Gastroesophageal sphincter (tissue), 4 donors: ENCODE data around the gene STPG2. TPM values are rescaled to one million over a fixed set of nuclear protein-coding genes. Genes with fewer than 3 reads are reported as not detected.

Experiments used
- ATAC-seq: fragments of 150-250 bp; one replicate; pipeline ENCODE4 v1.9.1; 2016; ENCODE audit warnings: mild to moderate bottlenecking, moderate library complexity
- H3K27ac ChIP-seq, 4 donors: fragments of 200-600 bp; sonication (generic) in 3 of 4; 1 replicate in 3 of 4; 2 replicates in 1 of 4; pipeline ENCODE4 v1.5.1; 2016 to 2019
- H3K27me3 ChIP-seq: fragments of 200-600 bp; sonication (generic); one replicate; pipeline ENCODE4 v1.5.1; 2019
- H3K36me3 ChIP-seq, 2 donors: fragments of 200-600 bp; sonication (generic); one replicate each; pipeline ENCODE4 v1.5.1; 2019; ENCODE audit warnings: control low read depth in 1 of 2
- H3K4me1 ChIP-seq, 3 donors: fragments of 200-600 bp; sonication (generic); 1 replicate in 2 of 3; 2 replicates in 1 of 3; pipeline ENCODE4 v1.5.1; 2016 to 2019; ENCODE audit warnings: control low read depth in 2 of 3
- H3K4me3 ChIP-seq, 2 donors: fragments of 200-600 bp; sonication (generic); one replicate each; pipeline ENCODE4 v1.5.1; 2019; ENCODE audit warnings: mild to moderate bottlenecking in 1 of 2, moderate library complexity in 1 of 2
- H3K9me3 ChIP-seq, 3 donors: fragments of 200-600 bp; sonication (generic); one replicate each; pipeline ENCODE4 v1.5.1; 2017 to 2019; ENCODE audit warnings: control low read depth in 2 of 3
- EP300 ChIP-seq: sonication (generic); formaldehyde crosslinking; IDR thresholded peaks from one replicate; pipeline ENCODE4 v1.6.1; 2017; ENCODE audit warnings: antibody characterized with exemption, mild to moderate bottlenecking
- POLR2A ChIP-seq, 2 donors: fragments of 450-650 bp; IDR thresholded peaks; one replicate each; pipeline ENCODE4 v1.6.1; 2017; ENCODE audit warnings: antibody characterized with exemption in 2 of 2, mild to moderate bottlenecking in 2 of 2, moderate library complexity in 1 of 2
- POLR2AphosphoS5 ChIP-seq: sonication (generic); formaldehyde crosslinking; IDR thresholded peaks from one replicate; pipeline ENCODE4 v1.6.1; 2017; ENCODE audit warnings: antibody characterized with exemption
- WGBS, 2 donors: methylation state at CpG; one replicate each; pipeline ENCODE4 v1.1.5; 2018; ENCODE audit warnings: low coverage in 1 of 2; 5-methylcytosine and 5-hydroxymethylcytosine counted together
- total RNA-seq, 4 donors: library from RNA; depleted of rRNA; stranded (reverse); fragments of >200 nt; gene quantifications; one replicate each; pipeline ENCODE4 v1.1.0, GENCODE V29; 2016
- TF ChIP-seq, protein P1 (sequence below), 4 experiments: fragments of 200-600 bp in 2 of 4; fragments of 450-650 bp in 2 of 4; sonication (generic) in 1 of 4; IDR thresholded peaks; one replicate each; pipeline ENCODE4 v1.5.1; 2017 to 2019; ENCODE audit warnings: antibody characterized with exemption in 4 of 4, mild to moderate bottlenecking in 2 of 4, moderate library complexity in 2 of 4

STPG2 gene
- total RNA-seq, 4 donors from 2014 or later: 0.13 to 0.62 TPM; not detected in 2

DNA sequence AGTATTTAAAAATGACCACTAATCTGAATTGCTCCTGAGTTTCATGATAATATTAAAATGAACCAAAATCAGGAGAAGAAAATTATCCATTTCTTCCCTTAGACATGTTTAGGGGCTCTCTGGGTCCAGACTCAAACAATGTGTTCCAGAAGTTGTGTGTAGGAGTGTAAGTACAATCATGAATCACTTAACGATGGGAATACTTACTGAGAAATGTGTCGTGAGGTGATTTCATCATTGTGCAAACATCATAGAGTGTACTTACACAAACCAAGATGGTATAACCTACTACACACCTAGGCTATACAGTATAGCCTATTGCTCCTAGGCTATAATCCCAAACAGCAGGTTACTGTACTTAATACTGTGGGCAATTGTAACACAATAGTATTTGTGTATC is 74.8 kb downstream of the STPG2 start:
- no peak overlapping the region for H3K27ac ChIP-seq
- H3K36me3 ChIP-seq: no peaks in the 10 kb centered on the region
- no peak overlapping the region for H3K4me3 ChIP-seq
- TF ChIP-seq POLR2A (IDR thresholded peaks at IDR 0.05) (no peak), POLR2AphosphoS5 (no peak), EP300 (no peak)
- TF ChIP-seq, protein P1, sequence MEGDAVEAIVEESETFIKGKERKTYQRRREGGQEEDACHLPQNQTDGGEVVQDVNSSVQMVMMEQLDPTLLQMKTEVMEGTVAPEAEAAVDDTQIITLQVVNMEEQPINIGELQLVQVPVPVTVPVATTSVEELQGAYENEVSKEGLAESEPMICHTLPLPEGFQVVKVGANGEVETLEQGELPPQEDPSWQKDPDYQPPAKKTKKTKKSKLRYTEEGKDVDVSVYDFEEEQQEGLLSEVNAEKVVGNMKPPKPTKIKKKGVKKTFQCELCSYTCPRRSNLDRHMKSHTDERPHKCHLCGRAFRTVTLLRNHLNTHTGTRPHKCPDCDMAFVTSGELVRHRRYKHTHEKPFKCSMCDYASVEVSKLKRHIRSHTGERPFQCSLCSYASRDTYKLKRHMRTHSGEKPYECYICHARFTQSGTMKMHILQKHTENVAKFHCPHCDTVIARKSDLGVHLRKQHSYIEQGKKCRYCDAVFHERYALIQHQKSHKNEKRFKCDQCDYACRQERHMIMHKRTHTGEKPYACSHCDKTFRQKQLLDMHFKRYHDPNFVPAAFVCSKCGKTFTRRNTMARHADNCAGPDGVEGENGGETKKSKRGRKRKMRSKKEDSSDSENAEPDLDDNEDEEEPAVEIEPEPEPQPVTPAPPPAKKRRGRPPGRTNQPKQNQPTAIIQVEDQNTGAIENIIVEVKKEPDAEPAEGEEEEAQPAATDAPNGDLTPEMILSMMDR (IDR thresholded peaks at IDR 0.05): no peak
- 76 to 82% methylated on average over 2 of the region's 2 CpGs for WGBS, 2 donors
- H3K4me1 ChIP-seq: no peaks in the 10 kb centered on the region
- ATAC-seq: no peak
- H3K9me3 ChIP-seq: peaks cover 0 to 11% (median 0%) of the 10 kb centered on the region in 3 donors
- no peaks in the 10 kb centered on the region for H3K27me3 ChIP-seq

DNA sequence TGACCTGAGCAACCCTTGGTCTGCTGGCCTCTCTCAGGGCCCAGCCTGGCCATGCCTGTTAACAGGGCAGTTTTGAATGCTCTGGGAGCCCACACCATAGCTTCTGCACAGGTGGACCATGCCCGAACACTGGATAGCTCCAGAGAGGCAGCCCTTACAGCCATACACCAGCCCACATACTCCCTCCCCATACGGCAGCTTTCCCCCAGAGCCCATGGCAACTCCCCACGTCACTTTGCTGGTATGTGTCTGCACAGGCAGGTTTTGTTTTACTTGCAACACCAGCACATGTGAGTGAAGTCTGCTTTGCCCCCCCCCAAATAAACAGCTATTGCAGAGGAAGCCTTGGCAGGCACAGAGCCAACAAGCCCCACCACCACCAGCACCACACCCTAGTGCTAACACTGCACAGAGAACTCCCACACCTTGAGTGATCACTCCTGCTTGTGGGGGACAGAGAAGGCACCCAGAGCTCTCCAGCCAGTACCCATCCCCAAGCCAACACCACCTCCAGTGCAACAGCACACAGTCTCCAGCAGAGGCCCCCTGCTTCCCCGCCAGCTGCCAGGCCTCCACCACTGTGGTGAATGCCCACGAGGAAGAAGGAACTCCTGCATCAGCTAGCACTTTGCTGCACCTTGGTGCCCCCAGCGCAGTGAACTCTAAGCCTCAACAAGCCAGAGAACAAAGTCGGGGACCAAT is 87.3 kb downstream of the STPG2 start:
- H3K4me1 ChIP-seq: no peaks in the 10 kb centered on the region
- TF ChIP-seq POLR2A (IDR thresholded peaks at IDR 0.05) (no peak), POLR2AphosphoS5 (no peak), EP300 (no peak)
- TF ChIP-seq, protein P1 (IDR thresholded peaks at IDR 0.05): no peak
- WGBS, 2 donors: 79% methylated on average over 3 of the region's 7 CpGs; no CpG with 5 or more reads in 1 of the 2 donors
- no peak overlapping the region for H3K4me3 ChIP-seq
- no peak overlapping the region for H3K27ac ChIP-seq
- ATAC-seq: no peak
- peaks cover 0 to 13% (median 0%) of the 10 kb centered on the region in 3 donors for H3K9me3 ChIP-seq
- H3K36me3 ChIP-seq: no peaks in the 10 kb centered on the region
- H3K27me3 ChIP-seq: no peaks in the 10 kb centered on the region

DNA sequence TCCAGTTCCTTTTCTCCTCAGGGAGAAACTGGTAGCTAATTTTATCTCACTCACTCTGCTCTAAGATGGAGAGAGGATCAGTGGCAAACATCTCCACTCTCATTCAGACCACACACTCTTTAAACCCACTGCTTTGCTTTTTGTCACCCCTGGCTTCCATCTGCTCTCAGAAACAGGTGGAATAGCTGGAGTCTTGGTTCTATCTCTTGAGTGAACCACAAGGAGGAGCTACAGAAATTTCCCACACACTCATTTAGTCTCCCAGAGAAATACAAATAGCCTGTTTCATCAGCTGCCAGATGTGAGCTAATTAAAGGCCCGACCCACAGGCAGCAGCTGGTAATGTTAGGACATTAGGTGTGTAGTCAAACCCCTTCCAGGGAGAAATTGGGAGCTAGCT is 96.6 kb downstream of the STPG2 start:
- Histone ChIP-seq H3K36me3 (no peaks in the 10 kb centered on the region), H3K27ac (no peak overlapping the region), H3K4me3 (no peak overlapping the region), H3K9me3 (peaks cover 0 to 18% (median 0%) of the 10 kb centered on the region in 3 donors), H3K4me1 (no peaks in the 10 kb centered on the region), H3K27me3 (no peaks in the 10 kb centered on the region)
- no peak for ATAC-seq
- no peak for TF ChIP-seq POLR2AphosphoS5
- TF ChIP-seq POLR2A (IDR thresholded peaks at IDR 0.05): no peak
- TF ChIP-seq, protein P1 (IDR thresholded peaks at IDR 0.05): no peak
- TF ChIP-seq EP300: no peak
- WGBS, 2 donors: 20% methylated on average over 1 of the region's 1 CpG; no CpG with 5 or more reads in 1 of the 2 donors

DNA sequence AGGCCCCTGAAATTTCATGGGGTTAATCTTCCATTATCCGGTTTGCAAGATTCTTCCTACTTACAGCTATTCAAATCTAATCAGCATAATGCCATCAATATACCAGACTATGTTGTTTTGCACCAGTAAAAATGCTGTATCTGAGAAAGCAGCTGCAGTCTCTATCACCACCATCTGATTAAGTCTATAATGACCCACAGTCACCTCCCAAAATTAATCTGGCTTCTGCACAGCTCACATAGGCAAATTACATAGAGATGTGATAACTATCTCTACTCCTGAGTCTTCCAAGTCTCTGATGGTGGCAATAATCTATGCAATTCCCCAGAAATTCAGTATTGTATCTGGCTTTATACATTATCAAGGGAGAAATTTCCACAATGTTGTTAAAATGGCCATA is 113.2 kb downstream of the STPG2 start:
- no peak for ATAC-seq
- Histone ChIP-seq H3K4me3 (no peak overlapping the region), H3K27ac (no peak overlapping the region), H3K9me3 (peaks cover 0 to 6% (median 0%) of the 10 kb centered on the region in 3 donors), H3K4me1 (no peaks in the 10 kb centered on the region), H3K36me3 (no peaks in the 10 kb centered on the region), H3K27me3 (no peaks in the 10 kb centered on the region)
- 60 to 80% methylated on average over 1 of the region's 1 CpG for WGBS, 2 donors
- TF ChIP-seq EP300 (no peak), POLR2AphosphoS5 (no peak), POLR2A (IDR thresholded peaks at IDR 0.05) (no peak)
- TF ChIP-seq, protein P1 (IDR thresholded peaks at IDR 0.05): no peak

DNA sequence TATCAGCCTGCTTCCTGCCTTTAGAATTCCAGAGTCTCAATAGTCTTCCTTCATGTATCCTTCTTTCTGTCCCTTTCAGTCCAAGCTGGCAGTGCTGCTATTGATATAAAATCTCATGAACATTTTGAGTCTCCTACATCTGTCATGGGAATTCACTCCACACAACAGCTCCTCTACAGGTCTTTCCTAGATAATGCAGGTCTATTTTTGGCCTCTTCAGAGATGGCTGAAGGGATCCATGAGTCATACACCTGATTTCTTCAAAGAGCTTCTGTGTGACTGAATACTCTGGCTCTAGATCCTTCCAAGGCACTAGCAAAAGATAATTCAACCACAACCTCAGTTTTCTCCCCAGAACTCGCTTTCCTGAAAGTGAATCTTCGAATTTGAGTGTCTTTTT is 115.4 kb downstream of the STPG2 start:
- Histone ChIP-seq H3K9me3 (peaks cover 0 to 16% (median 0%) of the 10 kb centered on the region in 3 donors), H3K27ac (no peak overlapping the region), H3K27me3 (no peaks in the 10 kb centered on the region), H3K4me3 (no peak overlapping the region), H3K4me1 (no peaks in the 10 kb centered on the region), H3K36me3 (no peaks in the 10 kb centered on the region)
- no peak for ATAC-seq
- WGBS, 2 donors: 56 to 63% methylated on average over 2 of the region's 2 CpGs
- TF ChIP-seq EP300: no peak
- no peak for TF ChIP-seq POLR2AphosphoS5
- TF ChIP-seq, protein P1 (IDR thresholded peaks at IDR 0.05): no peak
- no peak for TF ChIP-seq POLR2A (IDR thresholded peaks at IDR 0.05)
